Brain pericyte (primary cell): ENCODE results near the gene MYRIP.

Experiments used
- DNase-seq: peaks from one replicate; pipeline ENCODE4 v3.0.0-alpha.2; 2012; ENCODE audit warnings: low read depth, low spot score

The MYRIP gene

DNA sequence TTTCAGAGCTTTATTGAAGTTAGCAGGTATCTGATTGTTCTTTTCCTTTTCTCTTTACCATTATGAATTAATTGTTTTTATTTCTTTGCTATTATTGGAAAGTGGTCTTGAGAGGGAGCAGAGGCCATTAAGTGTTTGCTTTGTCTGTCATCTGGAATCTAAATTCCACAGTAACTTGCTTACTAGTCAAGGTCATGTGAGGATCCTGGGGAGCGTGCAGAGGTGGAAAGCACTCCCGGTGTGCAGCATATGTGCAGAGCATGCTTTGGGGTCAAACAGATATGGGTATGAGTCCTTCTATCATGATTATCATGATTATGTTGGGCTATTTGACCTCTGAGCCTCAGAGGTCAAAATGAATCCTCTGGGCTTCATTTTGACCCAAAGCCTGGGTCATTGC lies 96.4 kb downstream of the MYRIP start:
- no peak for DNase-seq

DNA sequence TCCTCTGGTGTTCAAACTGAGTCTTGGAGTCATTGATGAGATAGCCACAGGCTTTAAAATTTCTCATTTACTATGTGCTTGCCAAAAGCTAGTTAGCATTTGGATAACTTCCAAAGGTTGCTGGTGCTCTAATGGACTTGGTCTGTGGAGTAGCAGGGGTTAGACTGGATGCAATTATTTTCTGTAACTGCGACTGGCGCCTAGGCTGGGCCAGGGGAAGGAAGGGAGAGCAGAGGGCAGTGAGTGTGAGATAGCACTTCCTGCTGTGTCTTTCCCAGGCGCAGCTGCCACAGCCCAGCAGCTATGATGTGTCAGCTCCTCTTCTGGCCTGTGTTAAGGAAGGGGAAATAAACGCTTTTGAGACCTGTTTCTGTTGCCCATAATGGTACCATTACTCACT lies 98.6 kb downstream of the MYRIP start:
- DNase-seq: no peak

DNA sequence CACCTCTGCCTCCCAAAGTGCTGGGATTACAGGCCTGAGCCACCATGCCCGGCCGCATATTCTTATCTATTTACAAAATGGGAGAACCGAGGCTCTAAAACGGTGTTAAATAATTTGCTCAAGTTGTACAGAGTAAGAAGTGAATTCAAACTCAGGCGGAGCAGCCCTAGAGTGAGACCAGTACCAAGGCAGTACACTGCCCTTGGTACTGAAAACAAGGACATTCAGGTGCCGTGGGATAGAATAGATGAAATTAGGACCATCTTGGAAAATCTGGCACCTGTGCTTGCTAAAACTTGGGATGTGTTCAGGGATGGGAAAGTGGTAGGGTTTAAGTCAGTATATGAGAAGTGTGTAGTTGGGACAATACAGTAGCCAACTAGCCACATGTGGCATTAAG lies 100.7 kb downstream of the MYRIP start:
- no peak for DNase-seq

DNA sequence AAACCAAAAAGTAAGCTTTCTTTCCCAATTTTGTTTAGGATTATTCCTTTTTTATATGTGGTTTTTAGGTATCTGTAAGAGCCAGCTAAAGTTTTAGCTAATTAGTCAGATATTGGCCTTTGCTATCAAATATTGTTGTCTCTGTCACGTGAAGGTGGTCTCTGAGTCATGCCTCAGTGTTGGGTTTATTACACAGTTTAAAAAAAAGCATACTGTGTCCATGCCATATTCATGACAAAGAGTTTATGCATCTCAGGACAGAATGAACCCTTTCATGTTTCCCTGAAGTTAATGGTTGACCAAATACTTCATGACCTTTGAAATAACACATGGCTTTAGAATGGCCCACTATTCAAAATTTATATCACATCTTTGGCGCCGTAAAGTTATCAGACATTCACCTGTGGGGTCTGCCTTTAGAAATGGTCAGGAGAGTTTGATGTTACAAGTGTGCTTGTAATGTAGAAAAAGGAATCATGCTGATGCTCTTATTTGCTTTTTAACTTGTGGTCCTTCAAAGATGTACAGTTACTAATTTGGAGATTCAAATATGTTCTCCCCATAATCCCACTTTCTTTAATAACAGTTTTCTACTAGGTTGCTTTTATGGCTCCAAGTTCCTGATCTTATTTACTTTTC lies 101.5 kb downstream of the MYRIP start:
- no peak for DNase-seq

DNA sequence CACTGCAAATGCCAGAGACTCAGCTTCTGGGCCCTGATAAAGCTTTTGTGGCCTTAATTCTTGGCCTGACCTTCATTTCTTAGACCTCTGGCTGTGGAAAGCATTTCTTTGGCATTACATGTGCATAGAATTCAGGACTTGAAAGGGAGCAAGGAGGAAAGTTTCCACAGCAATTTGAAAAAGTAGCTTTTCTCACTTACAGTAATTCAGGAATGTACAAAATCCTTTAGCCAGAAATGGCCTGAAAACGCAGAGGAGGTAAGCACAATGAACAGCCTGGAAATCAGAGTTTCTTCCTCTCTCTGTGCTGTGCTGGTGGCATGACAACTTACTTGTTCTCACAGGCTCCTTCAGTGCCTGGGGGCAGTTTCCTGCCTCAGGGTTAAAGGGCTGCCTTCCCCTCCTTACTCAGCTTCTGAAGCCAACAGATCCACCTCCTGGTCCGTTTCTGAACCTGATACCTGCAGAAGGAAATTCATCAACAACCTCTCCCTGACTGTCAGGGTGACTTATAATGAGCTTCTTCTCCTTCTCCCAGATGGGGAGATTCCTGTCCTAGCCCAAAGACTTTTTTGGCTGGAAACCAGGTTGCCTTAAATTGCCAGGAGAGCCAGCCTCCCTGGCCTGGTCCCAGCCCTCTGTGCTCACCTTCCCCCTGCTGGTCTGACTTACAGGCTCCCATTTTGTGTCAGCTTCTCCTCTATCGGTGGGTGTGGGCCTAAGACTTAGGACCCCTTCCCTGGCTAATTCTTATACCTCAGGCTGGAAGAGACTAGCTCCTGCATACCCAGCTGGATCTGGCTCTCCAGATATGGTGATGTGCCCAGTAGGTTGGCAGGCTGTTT lies 102.3 kb downstream of the MYRIP start:
- no peak for DNase-seq

DNA sequence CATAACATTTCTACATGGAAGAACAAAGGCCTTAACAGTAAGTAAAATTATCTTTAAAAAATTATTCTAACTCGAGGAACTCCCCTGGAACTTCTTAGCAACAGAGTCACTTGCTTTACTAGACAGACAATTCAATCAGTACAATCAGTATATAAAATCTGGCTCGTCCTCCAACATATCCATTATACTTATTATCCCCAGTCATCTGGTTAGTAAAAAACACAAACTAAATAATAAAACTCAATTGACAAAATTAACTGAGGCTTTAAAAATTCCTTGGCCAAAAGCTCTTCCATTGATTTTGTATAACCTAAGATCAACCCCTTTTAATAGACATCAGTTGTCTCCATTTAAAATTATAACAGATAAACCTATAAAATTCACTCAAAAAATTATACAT lies 105.6 kb downstream of the MYRIP start:
- DNase-seq: no peak

DNA sequence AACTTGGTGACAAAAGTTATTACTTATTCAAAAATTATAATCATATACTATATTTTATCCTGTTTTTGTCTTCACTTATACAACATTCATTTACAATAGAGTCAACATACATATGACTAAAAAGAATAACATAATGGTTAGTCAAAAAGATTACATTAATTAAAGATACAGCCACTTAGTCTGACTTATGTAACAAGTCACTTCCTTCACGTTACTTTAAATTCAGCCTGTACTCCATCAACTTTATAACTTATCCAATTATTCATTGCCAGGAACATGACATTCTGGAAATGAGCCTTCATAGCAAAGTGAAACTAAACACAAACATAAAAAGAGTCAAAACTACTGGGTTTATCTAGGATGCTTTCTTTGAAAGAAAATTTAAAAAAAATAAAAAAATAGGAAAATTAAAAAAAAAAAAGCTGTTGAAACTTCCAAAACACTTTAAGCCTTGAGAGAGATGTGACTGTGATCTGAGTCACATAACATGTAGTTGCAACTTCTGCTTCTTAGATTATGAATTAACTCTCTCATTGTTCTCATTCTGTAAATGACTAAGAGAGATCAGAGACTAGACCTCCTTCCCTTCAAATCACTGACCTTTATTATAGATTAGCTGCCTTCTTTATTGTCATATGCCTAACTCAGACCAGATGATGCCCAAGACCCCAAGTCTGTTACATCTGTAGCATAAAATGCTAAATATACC lies 107.8 kb downstream of the MYRIP start:
- no peak for DNase-seq

DNA sequence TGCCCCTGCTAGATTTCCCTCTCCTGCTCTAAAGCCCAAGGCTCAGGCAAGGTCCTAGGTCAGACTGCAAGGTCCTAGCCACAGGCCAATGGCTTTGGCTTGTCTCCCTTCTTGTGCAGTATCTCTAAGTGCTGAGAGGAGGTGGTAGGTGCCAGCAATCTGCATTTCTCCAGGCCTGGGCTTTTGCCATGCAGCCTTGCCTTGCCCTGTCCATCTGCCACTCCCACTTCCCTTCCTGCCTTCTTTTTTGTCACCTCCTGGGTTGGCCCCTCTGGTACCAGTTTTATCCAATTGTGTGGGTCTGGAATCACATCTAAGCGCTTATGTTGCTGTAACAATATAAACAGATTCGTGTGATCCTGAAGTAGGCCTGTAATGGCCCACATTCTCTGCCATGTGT lies 109.9 kb downstream of the MYRIP start:
- DNase-seq: no peak

DNA sequence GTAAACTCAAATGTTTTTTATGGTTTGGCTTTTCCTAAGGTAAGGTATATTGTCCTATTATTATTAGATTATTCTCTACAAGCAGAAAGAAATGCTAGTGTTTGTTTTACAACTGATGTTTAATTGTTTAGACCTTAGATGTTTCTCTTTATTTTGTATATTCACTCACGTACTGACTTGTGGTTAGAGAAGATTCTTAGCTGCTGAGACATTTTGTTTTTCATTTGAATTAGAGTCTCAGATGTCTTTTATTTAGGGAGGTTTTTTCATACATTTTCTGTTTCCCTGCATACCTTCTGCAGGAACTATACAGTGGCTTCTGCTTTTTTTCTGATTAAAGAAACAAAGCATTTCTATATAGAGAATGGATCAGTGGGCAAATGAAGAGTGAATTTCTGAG lies 110.9 kb downstream of the MYRIP start:
- DNase-seq: no peak

DNA sequence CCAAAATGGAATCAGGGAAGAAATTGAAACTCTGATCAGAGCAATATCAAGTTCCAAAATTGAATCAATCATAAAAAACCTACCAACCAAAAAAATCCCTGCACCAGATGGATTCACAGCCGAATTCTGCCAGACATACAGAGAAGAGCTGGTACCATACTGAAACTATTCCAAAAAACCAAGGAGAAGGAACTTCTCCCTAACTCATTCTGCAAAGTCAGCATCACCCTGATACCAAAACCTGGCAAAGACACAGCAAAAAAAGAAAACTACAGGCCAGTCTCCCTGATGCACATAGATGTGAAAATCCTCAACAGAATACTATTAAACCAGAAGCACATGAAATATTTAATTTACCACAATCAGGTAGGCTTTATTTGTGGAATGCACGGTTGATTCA lies 118.1 kb downstream of the MYRIP start:
- no peak for DNase-seq

DNA sequence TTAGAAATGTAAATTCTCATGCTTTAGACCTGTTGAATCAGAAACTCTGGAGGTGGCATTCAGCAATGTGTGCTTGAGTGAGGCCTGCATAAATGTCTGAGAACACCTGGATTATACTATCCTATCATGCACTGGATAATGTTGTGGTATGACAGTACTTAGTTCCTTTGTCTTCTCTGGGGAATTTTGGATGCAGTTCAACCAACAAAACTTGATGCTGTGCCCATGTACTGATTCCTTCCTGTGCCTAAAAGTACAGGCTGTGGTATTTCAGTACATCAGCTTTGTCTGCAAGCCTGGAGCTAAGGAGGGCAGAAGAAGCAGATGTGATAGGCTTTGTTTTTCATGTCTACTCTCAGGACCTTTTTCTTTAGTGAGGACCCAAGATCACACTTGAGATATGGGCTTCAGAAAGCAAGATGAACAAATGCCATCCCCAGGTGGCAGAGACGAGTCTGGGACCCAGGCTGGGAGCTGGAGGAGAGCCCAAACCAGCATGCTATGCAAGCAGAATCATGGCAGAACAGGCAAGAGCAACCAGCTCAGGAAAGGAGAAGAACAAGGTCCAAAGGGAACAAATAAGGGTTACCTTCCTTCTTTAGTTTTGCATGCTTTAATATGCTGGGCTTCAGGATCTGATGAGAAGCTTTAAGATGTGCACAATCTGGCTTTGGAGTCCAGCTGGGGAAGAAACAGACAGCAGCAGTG lies 124.7 kb downstream of the MYRIP start:
- no peak for DNase-seq

DNA sequence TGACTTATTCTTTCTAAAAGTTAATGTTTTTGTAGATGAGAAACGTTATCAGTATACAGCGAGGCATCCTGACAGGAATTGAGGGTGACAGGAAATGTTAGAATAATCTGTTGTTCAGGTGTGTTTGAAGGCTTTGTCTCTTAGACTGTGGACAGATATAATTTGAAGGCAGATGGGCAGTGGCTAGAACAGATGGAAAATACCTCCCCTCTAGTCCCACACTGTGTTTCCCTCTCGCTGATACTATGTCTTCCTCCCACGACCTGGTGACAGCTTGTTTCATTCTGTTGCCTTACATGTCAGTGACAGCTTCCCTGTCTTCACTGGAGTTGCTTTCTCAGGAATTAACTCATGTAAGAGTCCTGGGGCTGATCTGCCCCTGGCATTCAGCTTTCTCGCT lies 125.3 kb downstream of the MYRIP start:
- DNase-seq: no peak

DNA sequence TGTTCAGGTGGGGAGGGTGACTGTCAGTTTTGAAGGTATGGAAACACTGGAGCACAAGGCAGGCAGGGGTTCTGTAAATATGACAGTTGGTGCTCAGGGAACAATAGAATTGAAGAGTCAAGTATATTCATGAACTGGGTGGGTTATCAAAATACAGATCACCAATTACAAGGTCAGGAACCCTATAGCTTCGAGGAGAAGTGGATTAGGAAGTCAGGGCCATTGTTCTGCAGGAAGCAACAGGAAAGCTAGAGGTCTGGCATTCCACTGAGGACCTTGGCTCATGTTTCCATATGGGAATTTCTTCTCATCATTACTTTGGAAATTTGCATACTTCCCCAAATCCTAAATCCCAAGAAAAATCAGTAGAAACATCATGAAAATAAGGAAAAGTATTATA lies 125.9 kb downstream of the MYRIP start:
- no peak for DNase-seq

DNA sequence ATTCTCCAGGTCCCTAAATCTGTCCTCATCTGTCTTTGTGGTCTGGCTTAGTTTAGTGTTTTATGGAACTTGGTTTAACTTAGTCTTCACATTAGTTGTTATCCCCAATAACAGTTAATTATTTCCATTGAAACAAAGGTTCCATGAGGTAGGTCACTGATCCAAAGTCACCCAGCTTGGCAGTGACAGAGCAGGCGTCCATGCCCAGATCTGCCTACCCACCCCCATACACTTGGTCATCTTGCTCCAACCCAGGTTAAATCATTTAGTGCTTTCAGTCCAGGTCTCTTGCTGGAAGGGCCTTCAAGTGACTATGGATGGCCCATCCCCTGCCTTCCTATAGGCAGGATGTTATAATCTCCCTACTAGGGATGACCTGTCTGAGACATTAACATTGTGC lies 127.4 kb downstream of the MYRIP start:
- DNase-seq: no peak

DNA sequence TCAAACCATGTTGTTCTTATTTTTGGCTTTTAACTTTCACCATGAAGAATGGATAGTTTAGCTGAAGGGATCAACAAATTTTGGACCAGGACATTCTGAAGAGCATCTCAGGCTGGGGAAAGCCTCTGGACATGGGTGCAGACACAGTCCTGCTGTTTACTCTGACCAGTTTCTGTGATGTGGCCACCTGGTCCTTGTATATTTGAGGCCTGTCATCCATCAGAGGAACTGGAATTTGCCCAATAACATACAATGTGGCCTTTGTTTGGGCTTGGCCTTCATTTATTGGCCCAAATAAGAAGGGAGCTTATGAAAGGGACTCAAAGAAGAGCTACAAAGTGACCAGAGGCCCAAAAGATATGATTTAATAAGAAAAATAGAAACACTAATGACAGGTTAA lies 127.9 kb downstream of the MYRIP start:
- DNase-seq: no peak

DNA sequence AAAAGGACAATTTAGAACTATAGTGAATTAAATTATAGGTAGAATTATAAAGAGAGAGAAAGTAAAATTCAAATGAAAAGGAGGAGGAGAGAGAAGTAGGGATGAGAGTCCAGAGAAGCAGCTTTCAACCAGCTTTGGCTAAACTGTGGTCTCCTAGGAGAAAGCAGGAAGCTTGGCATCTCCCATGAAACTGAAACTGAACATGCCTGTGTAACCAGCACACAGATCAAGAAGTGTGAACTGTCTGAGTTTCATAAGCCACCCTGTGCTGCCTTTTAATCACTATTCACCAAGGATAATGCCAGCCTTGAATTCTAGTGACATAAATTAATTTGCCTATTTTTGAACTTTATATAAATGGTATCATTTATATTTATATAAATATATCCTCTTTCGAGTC lies 128.5 kb downstream of the MYRIP start:
- DNase-seq: no peak

DNA sequence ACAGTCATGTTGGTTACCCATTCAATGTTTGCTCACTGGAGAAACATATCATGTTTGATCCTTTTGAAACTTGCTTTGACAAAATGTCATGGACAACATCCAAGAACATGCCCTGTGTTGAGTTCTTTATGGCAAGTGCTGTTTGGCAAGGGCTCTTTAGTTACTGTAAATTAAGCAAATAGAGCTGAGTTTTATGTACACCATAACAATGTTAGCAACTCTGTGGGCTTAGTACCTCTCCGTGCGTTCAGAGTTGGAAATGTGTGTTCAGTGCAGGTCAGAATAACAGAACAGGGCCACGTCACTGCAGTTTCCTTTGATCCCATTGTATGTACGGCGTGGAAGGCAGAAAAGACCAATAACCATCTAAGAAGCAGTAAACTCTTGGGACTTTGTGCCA lies 132.5 kb downstream of the MYRIP start:
- DNase-seq: no peak

DNA sequence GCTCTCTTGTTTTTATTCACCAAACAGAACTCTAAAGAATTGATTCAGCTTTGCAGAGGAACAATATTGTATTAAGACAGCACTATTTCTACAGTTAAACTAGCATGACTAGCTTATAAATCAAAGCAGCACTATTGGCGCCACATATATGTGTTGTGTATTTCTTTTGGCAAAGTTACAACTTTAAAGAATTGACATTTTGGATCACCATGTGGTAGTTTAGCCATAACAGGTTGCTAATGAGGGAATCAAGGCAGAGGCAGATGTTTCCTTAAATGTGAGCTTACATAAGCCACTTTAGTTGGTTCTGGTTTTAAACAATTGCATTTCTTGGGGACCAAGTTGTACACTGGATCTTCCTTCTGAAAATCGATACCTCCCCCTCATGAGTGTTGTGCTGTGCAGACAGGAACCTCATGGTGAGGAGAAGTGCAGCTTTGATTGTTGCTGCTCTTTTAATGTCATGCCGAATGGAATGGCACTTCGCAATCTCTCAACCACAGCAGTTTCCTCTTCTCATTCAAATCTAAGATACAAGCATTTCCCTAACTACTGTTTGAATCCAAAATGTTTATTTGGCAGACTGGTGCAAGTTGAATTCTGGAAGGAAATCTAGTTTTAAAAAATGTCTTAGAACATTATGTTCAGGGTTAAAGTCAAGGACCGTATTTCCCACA lies 151.2 kb downstream of the MYRIP start:
- no peak for DNase-seq

DNA sequence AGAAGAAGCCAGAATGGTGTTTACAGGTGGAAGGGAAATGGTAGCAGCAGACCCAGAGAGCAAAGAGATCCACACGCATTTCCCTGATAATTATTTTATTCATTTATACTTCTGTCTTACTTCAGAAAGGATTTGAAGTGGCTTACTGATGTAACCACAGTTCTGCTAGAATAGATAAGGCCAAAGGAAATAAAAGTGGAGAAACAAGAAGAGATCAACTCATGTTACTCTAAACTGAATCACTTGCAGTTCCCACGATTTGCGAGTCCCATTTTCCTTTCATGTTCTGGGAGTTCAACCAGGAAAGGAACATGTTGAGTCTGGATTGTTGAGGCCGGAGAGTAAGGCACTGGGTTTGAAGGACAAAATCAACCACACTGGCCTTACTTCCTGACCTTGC lies 151.8 kb downstream of the MYRIP start:
- DNase-seq: no peak

DNA sequence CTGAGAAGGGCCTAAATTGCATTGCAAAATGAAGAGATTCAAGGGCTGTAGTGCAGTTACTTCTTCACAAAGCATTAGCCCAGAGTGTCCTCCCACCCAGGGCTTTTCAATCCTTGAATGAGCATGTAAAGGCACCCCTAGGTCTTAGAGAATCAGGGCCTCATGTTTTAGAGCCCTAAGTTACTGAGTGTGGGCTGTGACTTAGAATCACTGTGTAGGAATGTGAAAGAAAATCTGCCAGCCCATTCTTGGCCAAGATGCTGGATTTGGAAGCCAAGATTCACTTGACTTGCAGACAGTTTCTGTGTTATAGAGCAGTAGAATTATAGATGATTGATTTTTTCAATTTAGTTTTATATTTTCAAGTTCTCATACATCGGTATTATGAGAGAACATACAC lies 153.2 kb downstream of the MYRIP start:
- DNase-seq: no peak

DNA sequence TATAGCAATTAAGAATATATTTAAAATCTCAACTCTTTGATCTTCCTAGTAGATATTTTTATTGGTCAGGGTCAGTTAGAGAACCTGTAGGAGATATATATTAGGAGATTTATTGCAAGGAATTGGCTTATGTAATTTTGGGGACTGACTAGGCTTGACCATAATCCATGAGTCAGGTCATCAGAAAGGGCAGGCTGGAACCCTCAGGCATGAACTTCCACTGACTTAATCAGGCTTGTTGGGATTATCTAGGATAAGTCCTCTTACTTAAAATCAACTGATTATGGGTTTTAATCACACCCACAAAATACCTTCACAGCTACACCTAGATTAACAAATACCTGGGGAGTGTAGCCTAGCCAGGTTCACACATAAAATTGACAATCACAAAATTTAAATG lies 156.1 kb downstream of the MYRIP start:
- no peak for DNase-seq

DNA sequence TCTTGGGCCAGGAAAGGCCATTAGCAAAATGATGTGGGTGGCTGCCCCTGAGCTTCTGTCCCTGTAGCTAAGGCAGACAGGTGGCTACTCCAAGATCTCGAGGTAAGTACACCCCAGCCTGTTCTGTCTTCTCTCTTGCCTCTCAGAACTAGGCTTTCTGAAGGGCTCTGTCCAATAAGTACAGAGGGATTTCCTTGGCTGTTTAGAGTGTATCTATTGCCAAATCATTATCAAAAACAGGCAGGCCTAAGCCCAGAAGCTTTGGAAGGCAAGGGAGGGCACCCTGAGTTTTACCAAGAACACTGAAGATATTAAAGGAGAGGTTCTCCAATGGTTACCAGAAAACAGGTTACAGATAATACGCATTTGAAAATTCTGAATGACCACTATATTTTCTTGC lies 156.6 kb downstream of the MYRIP start:
- no peak for DNase-seq
